CD14-positive monocyte (primary cell): ENCODE measurements around the gene OR2B2. TPM values are rescaled to one million over a fixed set of nuclear protein-coding genes. Genes with fewer than 3 reads are reported as not detected.

Source experiments
- DNase-seq, 3 donors: peaks; one replicate each; pipeline ENCODE4 v3.0.0-alpha.2; 2011 to 2022
- H2AFZ ChIP-seq: 2 replicates; pipeline ENCODE4 v1.6.0; 2012; ENCODE audit warnings: mild to moderate bottlenecking, low read depth, low read length, inconsistent platforms; ENCODE audit not compliant: insufficient read depth, poor library complexity, severe bottlenecking
- H3K27ac ChIP-seq, 2 donors: 1 replicate in 1 of 2; 2 replicates in 1 of 2; pipeline ENCODE4 v1.5.1; 2012 to 2013; ENCODE audit warnings: low read length in 2 of 2, control low read depth in 1 of 2, inconsistent platforms in 1 of 2, low read depth in 1 of 2, mild to moderate bottlenecking in 1 of 2
- H3K27me3 ChIP-seq, 2 donors: one replicate each; pipeline versions ENCODE4 v1.6.0 to v1.6.1; 2011 to 2013; ENCODE audit warnings: low read length in 2 of 2; ENCODE audit not compliant: control insufficient read depth in 2 of 2, insufficient read depth in 2 of 2
- H3K36me3 ChIP-seq, 2 donors: replicated peaks in 1 of 2; 1 replicate in 1 of 2; 2 replicates in 1 of 2; pipeline versions ENCODE4 v1.5.1 to v1.6.1; 2012 to 2013; ENCODE audit warnings: low read length in 2 of 2, control low read depth in 1 of 2, inconsistent platforms in 1 of 2, mild to moderate bottlenecking in 1 of 2; ENCODE audit not compliant: insufficient read depth in 2 of 2, control insufficient read depth in 1 of 2
- H3K4me1 ChIP-seq, 2 donors: 1 replicate in 1 of 2; 2 replicates in 1 of 2; pipeline versions ENCODE4 v1.5.1 to v1.6.1; 2012 to 2013; ENCODE audit warnings: low read length in 2 of 2, control low read depth in 1 of 2, inconsistent platforms in 1 of 2, mild to moderate bottlenecking in 1 of 2, moderate library complexity in 1 of 2; ENCODE audit not compliant: insufficient read depth in 2 of 2, control insufficient read depth in 1 of 2
- H3K4me2 ChIP-seq: replicated peaks from 2 replicates; pipeline ENCODE3; 2012; ENCODE audit warnings: low read length, moderate library complexity, mild to moderate bottlenecking; ENCODE audit not compliant: poor library complexity, severe bottlenecking; ENCODE audit errors: extremely low read depth
- H3K4me3 ChIP-seq, 3 experiments: fragments of 200-600 bp in 1 of 3; sonication (generic) in 1 of 3; replicated peaks in 1 of 3; 1 replicate in 2 of 3; 2 replicates in 1 of 3; pipeline ENCODE4 v1.5.1; 2011 to 2013; ENCODE audit warnings: low read length in 3 of 3, mild to moderate bottlenecking in 3 of 3, control low read depth in 2 of 3, low read depth in 2 of 3, inconsistent platforms in 1 of 3, moderate library complexity in 1 of 3
- H3K79me2 ChIP-seq: 2 replicates; pipeline ENCODE4 v1.6.0; 2012; ENCODE audit warnings: mild to moderate bottlenecking, control low read depth, inconsistent platforms, low read length, moderate library complexity; ENCODE audit not compliant: insufficient read depth
- H3K9ac ChIP-seq: 2 replicates; pipeline ENCODE4 v1.6.0; 2017; ENCODE audit warnings: low read length, mild to moderate bottlenecking; ENCODE audit not compliant: insufficient read depth, poor library complexity, severe bottlenecking
- H3K9me3 ChIP-seq, 2 donors: replicated peaks in 1 of 2; 1 replicate in 1 of 2; 2 replicates in 1 of 2; pipeline versions ENCODE4 v1.5.1 to v1.6.1; 2012 to 2013; ENCODE audit warnings: low read length in 2 of 2, control low read depth in 1 of 2; ENCODE audit not compliant: control insufficient read depth in 1 of 2, insufficient read depth in 1 of 2
- H4K20me1 ChIP-seq: 2 replicates; pipeline ENCODE4 v1.6.0; 2012; ENCODE audit warnings: mild to moderate bottlenecking, low read length, control low read depth, moderate library complexity; ENCODE audit not compliant: insufficient read depth
- H3K27ac Mint-ChIP-seq, 7 donors: one replicate each; pipeline ENCODE4 v1.8.0; 2020; ENCODE audit warnings: mild to moderate bottlenecking in 7 of 7, mixed read lengths in 7 of 7, moderate library complexity in 6 of 7, inconsistent platforms in 2 of 7
- H3K27me3 Mint-ChIP-seq, 3 donors: one replicate each; pipeline ENCODE4 v1.8.0; 2021 to 2022; ENCODE audit warnings: low read depth in 3 of 3, mild to moderate bottlenecking in 3 of 3, mixed read lengths in 3 of 3, moderate library complexity in 3 of 3, inconsistent platforms in 1 of 3
- H3K36me3 Mint-ChIP-seq, 2 donors: one replicate each; pipeline ENCODE4 v1.8.0; 2020; ENCODE audit warnings: mixed read lengths in 2 of 2, inconsistent platforms in 1 of 2, mild to moderate bottlenecking in 1 of 2
- H3K4me1 Mint-ChIP-seq: one replicate; pipeline ENCODE4 v1.8.0; 2020; ENCODE audit warnings: mild to moderate bottlenecking, mixed read lengths
- H3K4me3 Mint-ChIP-seq, 2 donors: one replicate each; pipeline ENCODE4 v1.8.0; 2020; ENCODE audit warnings: mild to moderate bottlenecking in 2 of 2, mixed read lengths in 2 of 2, moderate library complexity in 1 of 2
- H3K9me3 Mint-ChIP-seq, 7 donors: one replicate each; pipeline ENCODE4 v1.8.0; 2020 to 2022; ENCODE audit warnings: mixed read lengths in 7 of 7, mild to moderate bottlenecking in 6 of 7, moderate library complexity in 6 of 7, inconsistent platforms in 2 of 7
- WGBS: methylation state at CpG from one replicate; pipeline ENCODE4 v1.1.5; 2013; ENCODE audit warnings: missing lambda C conversion rate; ENCODE audit not compliant: insufficient coverage; 5-methylcytosine and 5-hydroxymethylcytosine counted together
- intact Hi-C, 2 donors: fragments of 100-400 bp; cut with micrococcal nuclease; formaldehyde crosslinking; loops; one replicate each; pipeline versions ENCODE4 v1.15.0 to v1.15.1; 2023
- polyA plus RNA-seq, 3 donors: library from polyadenylated mRNA; depleted of rRNA in 1 of 3; unstranded in 2 of 3; stranded (reverse) in 1 of 3; fragments of 300-500 nt in 2 of 3; fragments of >200 nt in 1 of 3; fragmentation: Illumina TruSeq in 2 of 3; gene quantifications; 1 replicate in 2 of 3; 2 replicates in 1 of 3; pipeline ENCODE4 v1.2.3, GENCODE V29; 2012 to 2021
- TF ChIP-seq, protein P1 (sequence below): fragments of 200-600 bp; IDR thresholded peaks from one replicate; pipeline ENCODE4 v1.8.0; 2022; ENCODE audit warnings: antibody characterized with exemption, mild to moderate bottlenecking

The OR2B2 gene
- polyA plus RNA-seq, 3 donors: not detected

DNA sequence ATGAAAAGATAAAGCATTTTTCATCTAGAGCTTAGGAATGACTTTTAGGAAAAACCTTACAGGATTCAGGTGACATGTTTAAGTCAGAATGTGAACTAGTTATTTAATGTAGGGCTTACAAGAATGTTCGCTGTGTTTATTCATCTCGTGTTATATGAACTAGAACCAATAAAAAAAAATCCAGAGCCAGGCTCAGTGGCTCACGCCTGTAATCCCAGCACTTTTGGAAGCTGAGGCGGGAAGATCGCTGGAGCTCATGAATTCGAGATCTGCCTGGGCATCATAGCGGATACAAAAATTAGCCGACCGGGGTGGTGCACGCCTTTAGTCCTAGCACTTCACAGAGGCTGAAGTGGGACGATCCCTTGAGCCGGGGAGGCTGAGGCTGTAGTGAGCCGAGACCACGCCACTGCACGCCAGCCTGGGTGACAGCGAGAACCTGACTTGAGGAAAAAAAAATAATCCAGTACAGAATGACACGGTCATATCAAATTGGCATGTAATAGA is 46.3 kb downstream of the OR2B2 start:
- Mint-ChIP-seq H3K27ac (peak overlapping the region; percentile 72 to 99 (median 97)), H3K4me1 (peaks cover 45% of the 10 kb centered on the region), H3K27me3 (peaks cover 0 to 4% (median 2%) of the 10 kb centered on the region in 3 donors), H3K4me3 (peak overlapping the region; percentile 97 to 98), H3K9me3 (peaks cover 0 to 4% (median 0%) of the 10 kb centered on the region in 7 donors), H3K36me3 (no peaks in the 10 kb centered on the region)
- Histone ChIP-seq H2AFZ (peak overlapping the region; percentile 80), H3K27me3 (no peaks in the 10 kb centered on the region), H3K4me3 (peak overlapping the region; percentile 51 to 78 (median 65)), H4K20me1 (no peaks in the 10 kb centered on the region), H3K27ac (peak overlapping the region; percentile 74 to 92), H3K79me2 (no peaks in the 10 kb centered on the region), H3K36me3 (no peaks in the 10 kb centered on the region), H3K4me2 (peak overlapping the region; percentile 99), H3K9ac (peak overlapping the region; percentile 79), H3K9me3 (peaks cover 0 to 3% of the 10 kb centered on the region in 2 donors), H3K4me1 (peaks cover 35 to 41% of the 10 kb centered on the region in 2 donors)
- TF ChIP-seq, protein P1, sequence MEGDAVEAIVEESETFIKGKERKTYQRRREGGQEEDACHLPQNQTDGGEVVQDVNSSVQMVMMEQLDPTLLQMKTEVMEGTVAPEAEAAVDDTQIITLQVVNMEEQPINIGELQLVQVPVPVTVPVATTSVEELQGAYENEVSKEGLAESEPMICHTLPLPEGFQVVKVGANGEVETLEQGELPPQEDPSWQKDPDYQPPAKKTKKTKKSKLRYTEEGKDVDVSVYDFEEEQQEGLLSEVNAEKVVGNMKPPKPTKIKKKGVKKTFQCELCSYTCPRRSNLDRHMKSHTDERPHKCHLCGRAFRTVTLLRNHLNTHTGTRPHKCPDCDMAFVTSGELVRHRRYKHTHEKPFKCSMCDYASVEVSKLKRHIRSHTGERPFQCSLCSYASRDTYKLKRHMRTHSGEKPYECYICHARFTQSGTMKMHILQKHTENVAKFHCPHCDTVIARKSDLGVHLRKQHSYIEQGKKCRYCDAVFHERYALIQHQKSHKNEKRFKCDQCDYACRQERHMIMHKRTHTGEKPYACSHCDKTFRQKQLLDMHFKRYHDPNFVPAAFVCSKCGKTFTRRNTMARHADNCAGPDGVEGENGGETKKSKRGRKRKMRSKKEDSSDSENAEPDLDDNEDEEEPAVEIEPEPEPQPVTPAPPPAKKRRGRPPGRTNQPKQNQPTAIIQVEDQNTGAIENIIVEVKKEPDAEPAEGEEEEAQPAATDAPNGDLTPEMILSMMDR: no peak
- no peak for DNase-seq
- 0% methylated on average over 14 of the region's 17 CpGs for WGBS
- intact Hi-C loops: loop anchor here (2.0 kb wide), 2 partner anchors 27 kb away; a partner anchor contains a TSS

DNA sequence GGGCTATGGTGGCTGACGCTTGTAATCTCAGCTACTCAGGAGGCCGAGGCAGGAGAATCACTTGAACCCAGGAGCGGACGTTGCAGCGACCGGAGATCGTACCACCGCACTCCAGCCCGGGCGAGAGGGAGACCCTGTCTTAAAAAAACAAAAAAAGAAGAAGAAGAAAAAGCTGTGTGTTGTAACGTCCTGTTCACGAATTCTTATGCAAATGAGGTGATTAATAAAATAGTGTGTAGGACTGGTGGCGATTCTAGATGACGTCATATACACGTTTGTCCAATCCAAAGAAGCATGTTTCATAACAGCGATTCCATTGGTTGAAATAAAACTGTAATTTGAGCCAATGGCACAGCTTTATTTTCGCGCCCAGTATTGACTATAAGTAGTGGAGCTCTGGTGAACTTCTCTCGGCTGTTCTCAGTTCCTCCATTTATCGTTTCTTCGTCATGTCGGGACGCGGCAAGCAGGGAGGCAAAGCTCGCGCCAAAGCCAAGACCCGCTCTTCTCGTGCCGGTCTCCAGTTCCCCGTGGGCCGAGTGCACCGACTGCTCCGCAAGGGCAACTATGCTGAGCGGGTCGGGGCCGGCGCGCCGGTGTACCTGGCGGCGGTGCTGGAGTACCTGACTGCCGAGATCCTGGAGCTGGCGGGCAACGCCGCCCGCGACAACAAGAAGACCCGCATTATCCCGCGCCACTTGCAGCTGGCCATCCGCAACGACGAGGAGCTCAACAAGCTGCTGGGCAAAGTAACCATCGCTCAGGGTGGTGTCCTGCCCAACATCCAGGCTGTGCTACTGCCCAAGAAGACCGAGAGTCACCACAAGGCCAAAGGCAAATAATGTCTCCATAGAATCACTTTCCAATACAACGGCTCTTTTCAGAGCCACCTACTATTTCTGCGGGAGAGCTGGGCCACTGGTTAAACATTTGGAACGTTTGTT is 47.0 kb downstream of the OR2B2 start:
- peak overlapping the region; percentile 97 to 99 (median 99) for H3K27ac Mint-ChIP-seq
- WGBS: under 1% methylated on average over 52 of the region's 58 CpGs
- TF ChIP-seq, protein P1: no peak
- intact Hi-C loops: loop anchor here in 1 of 2 donors (2.0 kb wide), 1 partner anchor 26 kb away; a partner anchor contains a TSS
- Histone ChIP-seq H3K9ac (peak overlapping the region; percentile 79), H3K36me3 (no peaks in the 10 kb centered on the region), H3K4me1 (peaks cover 35 to 40% of the 10 kb centered on the region in 2 donors), H3K9me3 (peaks cover 0 to 3% of the 10 kb centered on the region in 2 donors), H3K4me3 (peak overlapping the region; percentile 65 to 78 (median 68)), H3K79me2 (no peaks in the 10 kb centered on the region), H3K4me2 (peak overlapping the region; percentile 99), H3K27ac (peak overlapping the region; percentile 79 to 92), H2AFZ (peak overlapping the region; percentile 68), H4K20me1 (no peaks in the 10 kb centered on the region), H3K27me3 (no peaks in the 10 kb centered on the region)
- peak; percentile 98 to 100 (median 99) for DNase-seq
- H3K4me1 Mint-ChIP-seq: peaks cover 44% of the 10 kb centered on the region
- peaks cover 0 to 4% (median 2%) of the 10 kb centered on the region in 3 donors for H3K27me3 Mint-ChIP-seq
- peak overlapping the region; percentile 97 to 98 for H3K4me3 Mint-ChIP-seq
- H3K9me3 Mint-ChIP-seq: peaks cover 0 to 4% (median under 1%) of the 10 kb centered on the region in 7 donors
- no peaks in the 10 kb centered on the region for H3K36me3 Mint-ChIP-seq
